Measurements from ENCODE around the gene DMRT2. TPM values are rescaled to one million over a fixed set of nuclear protein-coding genes. Genes with fewer than 3 reads are reported as not detected.

Gene DMRT2
- total and polyA plus RNA-seq, 2 of the 13 experiments (the other 11 are each of a cell fraction or from before 2014, with no cell fraction given), result not detected

GRCh38 chr9:1024112-1024511, 26.0 kb upstream of the DMRT2 start:
- in situ Hi-C loops (cut with HindIII; ENCODE audit: extremely low pct_ligation_motif_present, low pct_unique_long_range_greater_than_20kb), result no loop called here
- H3K79me2 ChIP-seq (ENCODE audit: insufficient read depth, low read length), result no peaks in the 10 kb centered on the region
- FAIRE-seq, result no peak
- TF ChIP-seq CREB1 (IDR thresholded peaks at IDR 0.05), result peak; percentile 55; the same call in 1 of the 2 replicates
- TF ChIP-seq CREB1 (CRISPR knock-in tag; IDR thresholded peaks at IDR 0.05), result no peak
- TF ChIP-seq ZNF318 (CRISPR knock-in tag; IDR thresholded peaks at IDR 0.05), result no peak
- no peak overlapping the region for H2AFZ ChIP-seq (ENCODE audit: low read length)
- POLR2A ChIA-PET, result no interaction called here
- H3K36me3 ChIP-seq (replicated peaks in 1 of 2; ENCODE audit: control insufficient read depth in 1 of 2, insufficient read depth in 2 of 2, low read length in 2 of 2), result no peaks in the 10 kb centered on the region
- ATAC-seq, result no peak
- H3K9ac ChIP-seq (ENCODE audit: insufficient read depth, low read depth, low read length), result no peak overlapping the region
- intact Hi-C loops (cut with micrococcal nuclease; ENCODE audit: unreplicated experiment), result no loop called here
- no peaks in the 10 kb centered on the region for H4K20me1 ChIP-seq (ENCODE audit: insufficient read depth, low read length)
- peaks cover 4% of the 10 kb centered on the region; the same call in 1 of the 2 replicates for H3K9me3 ChIP-seq (ENCODE audit: low read length)
- BruUV-seq (replicated peaks), result no TSS peak
- WGBS (ENCODE audit: low lambda C conversion rate), result 21% methylated on average over 1 of the region's 1 CpG
- H3K27me3 ChIP-seq (ENCODE audit: control insufficient read depth in 1 of 2, insufficient read depth in 2 of 2, low read length in 2 of 2), result peaks cover 1 to 13% of the 10 kb centered on the region in 2 experiments; a peak in 2 of 5 replicates
- no peak overlapping the region for H3K27ac ChIP-seq (ENCODE audit: extremely low read length, insufficient read depth, low read length)
- H3K4me1 ChIP-seq (ENCODE audit: insufficient read depth, low read length), result no peaks in the 10 kb centered on the region
- no peak for DNase-seq (ENCODE audit: low spot score)
- H3K4me2 ChIP-seq (ENCODE audit: low read depth, low read length), result no peak overlapping the region
- CTCF ChIA-PET (ENCODE audit: low intra/inter-chr PET ratio, low total read pairs), result no interaction called here
- H3K4me3 ChIP-seq (replicated peaks in 1 of 3; ENCODE audit: insufficient read depth in 1 of 3, low read depth in 2 of 3, low read length in 3 of 3), result no peak overlapping the region

All from HepG2 (cell line).